DND-41 (cell line): Measurements from ENCODE around the gene BEND4.

Experiments used
- ATAC-seq: fragments of 200-7000 bp; cut with Tn5 transposase; 3 replicates; pipeline ENCODE4 v1.9.1; 2021; ENCODE audit warnings: low read depth; ENCODE audit not compliant: insufficient read depth
- DNase-seq: peaks from one replicate; pipeline ENCODE4 v3.0.0-alpha.2; 2020
- H2AFZ ChIP-seq: 2 replicates; pipeline ENCODE4 v1.6.0; 2012; ENCODE audit warnings: low read depth, low read length
- H3K27ac ChIP-seq: 2 replicates; pipeline ENCODE4 v1.5.1; 2012; ENCODE audit warnings: low read length, inconsistent platforms
- H3K27me3 ChIP-seq: fragments of 200-600 bp; sonication (generic); 2 replicates; pipeline ENCODE4 v1.6.0; 2012; ENCODE audit warnings: low read length, mild to moderate bottlenecking, inconsistent platforms; ENCODE audit not compliant: insufficient read depth, poor library complexity
- H3K36me3 ChIP-seq: 2 replicates; pipeline ENCODE4 v1.5.1; 2012; ENCODE audit warnings: low read length, inconsistent platforms; ENCODE audit not compliant: insufficient read depth
- H3K4me1 ChIP-seq: 2 replicates; pipeline ENCODE4 v1.5.1; 2012; ENCODE audit warnings: mild to moderate bottlenecking, low read length; ENCODE audit not compliant: insufficient read depth
- H3K4me2 ChIP-seq: 2 replicates; pipeline ENCODE4 v1.6.0; 2012; ENCODE audit warnings: mild to moderate bottlenecking, moderate library complexity, low read length, inconsistent platforms; ENCODE audit not compliant: insufficient read depth
- H3K4me3 ChIP-seq, 2 experiments: fragments of 200-600 bp in 1 of 2; shearing (Covaris generic) in 1 of 2; 2 replicates each; pipeline ENCODE4 v1.5.1; 2012 to 2016; ENCODE audit warnings: inconsistent platforms in 2 of 2, low read length in 2 of 2, mild to moderate bottlenecking in 2 of 2, low read depth in 1 of 2, moderate library complexity in 1 of 2
- H3K79me2 ChIP-seq: 2 replicates; pipeline ENCODE4 v1.6.0; 2012; ENCODE audit warnings: low read length, inconsistent platforms; ENCODE audit not compliant: insufficient read depth
- H3K9ac ChIP-seq: 2 replicates; pipeline ENCODE4 v1.6.0; 2012; ENCODE audit warnings: low read depth, mild to moderate bottlenecking, inconsistent platforms, low read length, moderate library complexity
- H3K9me3 ChIP-seq: 2 replicates; pipeline ENCODE4 v1.5.1; 2012; ENCODE audit warnings: low read length, moderate library complexity, mild to moderate bottlenecking, inconsistent platforms; ENCODE audit not compliant: insufficient read depth, severe bottlenecking
- H4K20me1 ChIP-seq: 2 replicates; pipeline ENCODE4 v1.6.0; 2012; ENCODE audit warnings: low read length; ENCODE audit not compliant: insufficient read depth
- EZH2 ChIP-seq: IDR thresholded peaks from 3 replicates; pipeline ENCODE4 v1.6.1; 2012; ENCODE audit warnings: borderline replicate concordance, low read depth, mild to moderate bottlenecking, moderate library complexity, low read length, inconsistent platforms; ENCODE audit not compliant: severe bottlenecking
- TF ChIP-seq, protein P1 (sequence below): IDR thresholded peaks from 2 replicates; pipeline ENCODE4 v1.5.1; 2012; ENCODE audit warnings: borderline replicate concordance, low read length, moderate library complexity, mild to moderate bottlenecking; ENCODE audit not compliant: poor library complexity, severe bottlenecking; ENCODE audit errors: extremely low read depth

The BEND4 gene

DNA sequence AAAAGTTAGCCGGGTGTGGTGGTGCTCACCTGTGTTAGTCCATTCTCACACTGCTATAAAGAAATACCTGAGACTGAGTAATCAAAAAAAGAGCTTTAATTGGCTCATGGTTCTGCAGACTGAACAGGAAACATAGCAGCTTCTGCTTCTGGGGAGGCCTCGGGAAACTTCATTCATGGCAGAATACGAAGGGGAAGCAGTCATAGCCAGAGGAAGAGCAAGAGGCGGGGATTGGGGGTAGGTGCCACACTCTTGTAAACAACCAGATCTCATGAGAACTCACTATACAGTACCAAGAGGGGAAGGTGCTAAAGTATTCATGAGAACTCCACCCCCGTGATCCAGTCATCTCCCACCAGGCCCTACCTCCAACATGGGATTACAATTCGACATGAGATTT, 64.1 kb downstream of the BEND4 start:
- Histone ChIP-seq H3K9ac (no peak overlapping the region), H3K36me3 (no peaks in the 10 kb centered on the region), H3K79me2 (no peaks in the 10 kb centered on the region), H3K27me3 (no peaks in the 10 kb centered on the region), H3K4me2 (no peak overlapping the region), H3K4me1 (no peaks in the 10 kb centered on the region), H3K4me3 (no peak overlapping the region), H4K20me1 (no peaks in the 10 kb centered on the region), H2AFZ (no peak overlapping the region), H3K27ac (no peak overlapping the region), H3K9me3 (no peaks in the 10 kb centered on the region)
- no peak for DNase-seq
- TF ChIP-seq EZH2 = no peak
- TF ChIP-seq, protein P1, sequence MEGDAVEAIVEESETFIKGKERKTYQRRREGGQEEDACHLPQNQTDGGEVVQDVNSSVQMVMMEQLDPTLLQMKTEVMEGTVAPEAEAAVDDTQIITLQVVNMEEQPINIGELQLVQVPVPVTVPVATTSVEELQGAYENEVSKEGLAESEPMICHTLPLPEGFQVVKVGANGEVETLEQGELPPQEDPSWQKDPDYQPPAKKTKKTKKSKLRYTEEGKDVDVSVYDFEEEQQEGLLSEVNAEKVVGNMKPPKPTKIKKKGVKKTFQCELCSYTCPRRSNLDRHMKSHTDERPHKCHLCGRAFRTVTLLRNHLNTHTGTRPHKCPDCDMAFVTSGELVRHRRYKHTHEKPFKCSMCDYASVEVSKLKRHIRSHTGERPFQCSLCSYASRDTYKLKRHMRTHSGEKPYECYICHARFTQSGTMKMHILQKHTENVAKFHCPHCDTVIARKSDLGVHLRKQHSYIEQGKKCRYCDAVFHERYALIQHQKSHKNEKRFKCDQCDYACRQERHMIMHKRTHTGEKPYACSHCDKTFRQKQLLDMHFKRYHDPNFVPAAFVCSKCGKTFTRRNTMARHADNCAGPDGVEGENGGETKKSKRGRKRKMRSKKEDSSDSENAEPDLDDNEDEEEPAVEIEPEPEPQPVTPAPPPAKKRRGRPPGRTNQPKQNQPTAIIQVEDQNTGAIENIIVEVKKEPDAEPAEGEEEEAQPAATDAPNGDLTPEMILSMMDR = no peak
- no peak for ATAC-seq

DNA sequence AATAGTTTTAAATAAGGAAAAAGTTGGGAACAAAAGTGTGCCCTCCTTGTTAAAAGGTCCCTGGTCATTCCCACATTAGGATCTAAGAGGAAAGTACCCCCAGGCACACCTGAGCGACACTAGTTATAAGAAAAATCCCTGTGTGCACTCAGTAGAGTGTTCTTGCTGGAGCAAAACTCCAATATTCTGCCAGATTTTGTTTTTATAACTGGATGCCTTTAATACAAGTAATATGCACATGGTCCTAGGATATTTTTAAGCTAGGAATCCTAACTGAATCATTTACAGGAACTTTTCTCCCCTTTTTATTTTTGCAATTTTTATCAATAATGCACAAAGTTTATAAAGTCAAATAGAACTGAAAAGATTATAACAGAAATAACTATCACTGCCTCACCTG, 68.6 kb downstream of the BEND4 start:
- no peak overlapping the region for H3K27ac ChIP-seq

GRCh38 chr4:42080306-42080705, 72.1 kb downstream of the BEND4 start:
- Histone ChIP-seq H3K36me3 (peaks cover 15% of the 10 kb centered on the region), H3K4me3 (no peak overlapping the region), H2AFZ (no peak overlapping the region), H3K27me3 (no peaks in the 10 kb centered on the region), H3K4me1 (no peaks in the 10 kb centered on the region), H3K9ac (no peak overlapping the region), H3K27ac (no peak overlapping the region), H3K9me3 (no peaks in the 10 kb centered on the region), H3K4me2 (no peak overlapping the region), H3K79me2 (no peaks in the 10 kb centered on the region), H4K20me1 (no peaks in the 10 kb centered on the region)
- ATAC-seq (no peak), DNase-seq (no peak)
- TF ChIP-seq, protein P1 = no peak
- no peak for TF ChIP-seq EZH2

More for the DNA sequence above, 68.6 kb downstream of the BEND4 start:
- no peaks in the 10 kb centered on the region for H4K20me1 ChIP-seq
- ATAC-seq (no peak), DNase-seq (no peak)
- H3K79me2 ChIP-seq = no peaks in the 10 kb centered on the region
- no peak overlapping the region for H3K9ac ChIP-seq
- H3K9me3 ChIP-seq = no peaks in the 10 kb centered on the region
- no peak overlapping the region for H3K4me3 ChIP-seq
- TF ChIP-seq, protein P1 = no peak
- TF ChIP-seq EZH2 = no peak
- no peaks in the 10 kb centered on the region for H3K4me1 ChIP-seq
- no peaks in the 10 kb centered on the region for H3K27me3 ChIP-seq
- peaks cover 13% of the 10 kb centered on the region for H3K36me3 ChIP-seq
- H2AFZ ChIP-seq = no peak overlapping the region
- H3K4me2 ChIP-seq = no peak overlapping the region

- Histone ChIP-seq H2AFZ (no peak overlapping the region), H3K4me1 (no peaks in the 10 kb centered on the region), H3K36me3 (peaks cover 15% of the 10 kb centered on the region), H3K9ac (no peak overlapping the region), H3K4me3 (no peak overlapping the region), H3K27me3 (no peaks in the 10 kb centered on the region), H4K20me1 (no peaks in the 10 kb centered on the region), H3K9me3 (no peaks in the 10 kb centered on the region), H3K4me2 (no peak overlapping the region), H3K79me2 (no peaks in the 10 kb centered on the region), H3K27ac (no peak overlapping the region)
- DNase-seq (no peak), ATAC-seq (no peak)
- TF ChIP-seq, protein P1 = no peak
- TF ChIP-seq EZH2 = no peak
Observed at GRCh38 chr4:42078184-42078801, 74.2 kb downstream of the BEND4 start.
